ENCODE results near the gene MUC2. TPM values are rescaled to one million over a fixed set of nuclear protein-coding genes. Genes with fewer than 3 reads are reported as not detected.

Gene MUC2
- total and polyA plus RNA-seq, 2 experiments from 2014 or later = not detected

DNA sequence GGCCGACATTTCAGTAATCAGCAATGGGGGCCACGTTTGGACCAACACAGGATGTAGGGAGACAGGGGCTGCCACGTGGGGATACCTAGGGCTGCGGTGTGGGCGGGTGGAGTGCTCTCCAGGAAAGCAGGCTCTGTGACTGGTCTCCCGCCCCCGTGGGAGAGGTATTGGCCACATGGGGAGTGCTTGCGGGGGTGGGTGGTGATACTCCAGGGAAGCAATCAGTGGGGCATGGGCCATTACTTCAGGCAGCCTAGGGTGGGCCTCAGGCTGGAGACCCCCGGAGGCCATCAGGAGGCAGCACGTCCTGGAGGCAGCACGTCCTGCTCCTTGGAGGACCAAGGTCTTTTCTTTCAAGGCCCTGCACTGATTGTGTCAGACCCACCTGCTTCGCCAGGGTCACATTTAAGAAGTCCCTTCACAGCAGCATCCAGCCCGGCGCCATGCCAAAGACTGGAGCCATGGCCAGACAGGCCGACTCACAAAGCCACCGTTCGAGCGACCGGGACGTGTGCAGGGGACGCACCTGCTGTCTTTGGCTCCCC, 3.0 kb upstream of the MUC2 start:
- no peaks in the 10 kb centered on the region for H3K9me2 ChIP-seq (ENCODE audit: insufficient read depth)
- no peaks in the 10 kb centered on the region for H3K36me3 ChIP-seq (ENCODE audit: insufficient read depth)
- H4K20me1 ChIP-seq (replicated peaks; ENCODE audit: insufficient read depth) = no peaks in the 10 kb centered on the region
- Mint-ChIP-seq H3K36me3 (ENCODE audit: low read depth) (no peaks in the 10 kb centered on the region), H3K27me3 (ENCODE audit: insufficient read depth, low read depth, poor library complexity) (peaks cover 4% of the 10 kb centered on the region), H3K9me3 (no peaks in the 10 kb centered on the region), H3K4me3 (no peak overlapping the region), H3K27ac (no peak overlapping the region), H3K4me1 (no peaks in the 10 kb centered on the region)
- H2AFZ ChIP-seq = no peak overlapping the region
- no peak for DNase-seq (ENCODE audit: low spot score)
- ATAC-seq = no peak
- TF ChIP-seq POLR2AphosphoS5 (IDR thresholded peaks at IDR 0.05; ENCODE audit: low read depth) (no peak), CREB1 (CRISPR knock-in tag; IDR thresholded peaks at IDR 0.05; ENCODE audit: low read depth) (no peak), ZNF114 (CRISPR knock-in tag; IDR thresholded peaks at IDR 0.05) (no peak), EZH2phosphoT487 (IDR thresholded peaks at IDR 0.05; ENCODE audit: unreplicated experiment) (no peak), ZNF331 (CRISPR knock-in tag; IDR thresholded peaks at IDR 0.05; ENCODE audit: low read depth) (no peak)
- TF ChIP-seq, protein P1, sequence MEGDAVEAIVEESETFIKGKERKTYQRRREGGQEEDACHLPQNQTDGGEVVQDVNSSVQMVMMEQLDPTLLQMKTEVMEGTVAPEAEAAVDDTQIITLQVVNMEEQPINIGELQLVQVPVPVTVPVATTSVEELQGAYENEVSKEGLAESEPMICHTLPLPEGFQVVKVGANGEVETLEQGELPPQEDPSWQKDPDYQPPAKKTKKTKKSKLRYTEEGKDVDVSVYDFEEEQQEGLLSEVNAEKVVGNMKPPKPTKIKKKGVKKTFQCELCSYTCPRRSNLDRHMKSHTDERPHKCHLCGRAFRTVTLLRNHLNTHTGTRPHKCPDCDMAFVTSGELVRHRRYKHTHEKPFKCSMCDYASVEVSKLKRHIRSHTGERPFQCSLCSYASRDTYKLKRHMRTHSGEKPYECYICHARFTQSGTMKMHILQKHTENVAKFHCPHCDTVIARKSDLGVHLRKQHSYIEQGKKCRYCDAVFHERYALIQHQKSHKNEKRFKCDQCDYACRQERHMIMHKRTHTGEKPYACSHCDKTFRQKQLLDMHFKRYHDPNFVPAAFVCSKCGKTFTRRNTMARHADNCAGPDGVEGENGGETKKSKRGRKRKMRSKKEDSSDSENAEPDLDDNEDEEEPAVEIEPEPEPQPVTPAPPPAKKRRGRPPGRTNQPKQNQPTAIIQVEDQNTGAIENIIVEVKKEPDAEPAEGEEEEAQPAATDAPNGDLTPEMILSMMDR (conservative IDR thresholded peaks at IDR 0.05; ENCODE audit: low read depth in 2 of 2) = no peak
- TF ChIP-seq, protein P2, sequence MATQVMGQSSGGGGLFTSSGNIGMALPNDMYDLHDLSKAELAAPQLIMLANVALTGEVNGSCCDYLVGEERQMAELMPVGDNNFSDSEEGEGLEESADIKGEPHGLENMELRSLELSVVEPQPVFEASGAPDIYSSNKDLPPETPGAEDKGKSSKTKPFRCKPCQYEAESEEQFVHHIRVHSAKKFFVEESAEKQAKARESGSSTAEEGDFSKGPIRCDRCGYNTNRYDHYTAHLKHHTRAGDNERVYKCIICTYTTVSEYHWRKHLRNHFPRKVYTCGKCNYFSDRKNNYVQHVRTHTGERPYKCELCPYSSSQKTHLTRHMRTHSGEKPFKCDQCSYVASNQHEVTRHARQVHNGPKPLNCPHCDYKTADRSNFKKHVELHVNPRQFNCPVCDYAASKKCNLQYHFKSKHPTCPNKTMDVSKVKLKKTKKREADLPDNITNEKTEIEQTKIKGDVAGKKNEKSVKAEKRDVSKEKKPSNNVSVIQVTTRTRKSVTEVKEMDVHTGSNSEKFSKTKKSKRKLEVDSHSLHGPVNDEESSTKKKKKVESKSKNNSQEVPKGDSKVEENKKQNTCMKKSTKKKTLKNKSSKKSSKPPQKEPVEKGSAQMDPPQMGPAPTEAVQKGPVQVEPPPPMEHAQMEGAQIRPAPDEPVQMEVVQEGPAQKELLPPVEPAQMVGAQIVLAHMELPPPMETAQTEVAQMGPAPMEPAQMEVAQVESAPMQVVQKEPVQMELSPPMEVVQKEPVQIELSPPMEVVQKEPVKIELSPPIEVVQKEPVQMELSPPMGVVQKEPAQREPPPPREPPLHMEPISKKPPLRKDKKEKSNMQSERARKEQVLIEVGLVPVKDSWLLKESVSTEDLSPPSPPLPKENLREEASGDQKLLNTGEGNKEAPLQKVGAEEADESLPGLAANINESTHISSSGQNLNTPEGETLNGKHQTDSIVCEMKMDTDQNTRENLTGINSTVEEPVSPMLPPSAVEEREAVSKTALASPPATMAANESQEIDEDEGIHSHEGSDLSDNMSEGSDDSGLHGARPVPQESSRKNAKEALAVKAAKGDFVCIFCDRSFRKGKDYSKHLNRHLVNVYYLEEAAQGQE (IDR thresholded peaks at IDR 0.05; ENCODE audit: unreplicated experiment) = no peak
- H3K79me2 ChIP-seq (replicated peaks; ENCODE audit: insufficient read depth) = no peaks in the 10 kb centered on the region
- no peak overlapping the region for H3K27ac ChIP-seq (ENCODE audit: low read depth)
- H3K4me2 ChIP-seq = no peak overlapping the region
- H3K4me1 ChIP-seq (ENCODE audit: insufficient read depth) = no peaks in the 10 kb centered on the region
- no peak overlapping the region for H3K4me3 ChIP-seq
- H3K27me3 ChIP-seq (ENCODE audit: insufficient read depth) = no peaks in the 10 kb centered on the region
- H3F3A ChIP-seq (replicated peaks; ENCODE audit: low read depth) = no peaks in the 10 kb centered on the region

DNA sequence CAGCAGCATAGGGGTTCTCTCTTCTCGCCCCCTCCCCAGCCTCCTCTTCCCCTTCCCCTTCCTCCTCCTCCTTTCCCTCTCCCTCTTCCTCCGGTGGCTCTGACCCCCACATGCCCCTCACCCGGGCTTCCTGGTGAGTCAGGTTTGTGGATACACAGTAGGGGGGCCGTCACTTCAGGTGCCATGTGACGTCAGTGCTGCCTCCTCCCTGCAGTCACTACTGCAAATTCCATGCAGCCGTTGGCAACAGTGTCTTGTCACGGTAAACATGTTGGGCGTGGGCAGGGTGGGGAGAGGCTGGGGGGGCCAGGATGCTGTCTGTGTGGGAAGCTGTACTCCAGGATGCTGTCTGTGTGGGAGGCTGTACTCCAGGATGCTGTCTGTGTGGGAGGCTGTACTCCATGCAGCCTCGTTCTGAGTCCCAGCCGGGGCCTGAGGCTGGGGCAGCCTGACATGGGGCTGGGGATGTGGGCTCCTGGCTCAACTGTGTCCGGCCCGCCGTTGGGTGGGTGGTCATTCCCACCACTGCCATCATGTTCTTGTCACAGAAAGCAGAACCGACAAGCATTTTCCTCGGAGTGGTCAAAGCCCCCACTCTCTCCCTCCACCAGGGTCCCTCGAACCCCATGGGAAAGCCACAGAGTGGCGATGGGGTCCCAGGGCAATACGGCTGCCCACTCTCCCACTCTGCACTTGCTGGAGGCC, 2.4 kb upstream of the MUC2 start:
- Histone ChIP-seq H3K4me2 (no peak overlapping the region), H3K36me3 (ENCODE audit: insufficient read depth) (no peaks in the 10 kb centered on the region), H3F3A (replicated peaks; ENCODE audit: low read depth) (no peaks in the 10 kb centered on the region), H4K20me1 (replicated peaks; ENCODE audit: insufficient read depth) (no peaks in the 10 kb centered on the region), H3K79me2 (replicated peaks; ENCODE audit: insufficient read depth) (no peaks in the 10 kb centered on the region), H3K9me2 (ENCODE audit: insufficient read depth) (no peaks in the 10 kb centered on the region), H3K4me3 (no peak overlapping the region), H3K4me1 (ENCODE audit: insufficient read depth) (no peaks in the 10 kb centered on the region), H2AFZ (no peak overlapping the region), H3K27me3 (ENCODE audit: insufficient read depth) (no peaks in the 10 kb centered on the region), H3K27ac (ENCODE audit: low read depth) (no peak overlapping the region)
- no peak overlapping the region for H3K27ac Mint-ChIP-seq
- ATAC-seq (no peak), DNase-seq (ENCODE audit: low spot score) (no peak)
- no peaks in the 10 kb centered on the region for H3K36me3 Mint-ChIP-seq (ENCODE audit: low read depth)
- no peaks in the 10 kb centered on the region for H3K4me1 Mint-ChIP-seq
- H3K27me3 Mint-ChIP-seq (ENCODE audit: insufficient read depth, low read depth, poor library complexity) = peaks cover 4% of the 10 kb centered on the region
- H3K4me3 Mint-ChIP-seq = no peak overlapping the region
- H3K9me3 Mint-ChIP-seq = no peaks in the 10 kb centered on the region
- TF ChIP-seq NANOG (IDR thresholded peaks at IDR 0.05; ENCODE audit: borderline replicate concordance) (no peak), EZH2phosphoT487 (IDR thresholded peaks at IDR 0.05; ENCODE audit: unreplicated experiment) (no peak), ZNF331 (CRISPR knock-in tag; IDR thresholded peaks at IDR 0.05; ENCODE audit: low read depth) (no peak)
